CD4-positive, alpha-beta T cell (primary cell): ENCODE measurements around the gene MRPS30. TPM values are rescaled to one million over a fixed set of nuclear protein-coding genes. Genes with fewer than 3 reads are reported as not detected.
"Not testable (repeated sequence)": the region's sequence is repeated elsewhere in the genome, so short reads cannot be mapped to it uniquely, and the experiment has no call there.

ENCODE experiments used
- ATAC-seq: fragments of 200-7000 bp; cut with Tn5 transposase; one replicate; pipeline ENCODE4 v1.10.0; 2022; ENCODE audit warnings: mild to moderate bottlenecking; ENCODE audit not compliant: poor library complexity
- CTCF ChIA-PET: fragments of 350-600 bp; sonication (Branson Sonifier 250); formaldehyde crosslinking; loops from one replicate; lab custom pipeline; 2021; ENCODE audit warnings: antibody characterized with exemption, inconsistent platforms; lab: Charles Lee
- POLR2A ChIA-PET: fragments of 350-600 bp; sonication (Branson Sonifier 250); formaldehyde crosslinking; loops from one replicate; lab custom pipeline; 2021; ENCODE audit warnings: antibody characterized with exemption, inconsistent platforms; lab: Charles Lee
- DNase-seq, 14 experiments: peaks; one replicate each; pipeline ENCODE4 v3.0.0-alpha.2; 2013 to 2020; ENCODE audit warnings: mixed read lengths in 2 of 14
- H3K27ac ChIP-seq, 2 donors: one replicate each; pipeline versions ENCODE4 v1.5.1 to v1.7.0; 2013; ENCODE audit warnings: low read length in 2 of 2, low read depth in 1 of 2, mild to moderate bottlenecking in 1 of 2
- H3K27me3 ChIP-seq, 2 experiments: 1 replicate in 1 of 2; 2 replicates in 1 of 2; pipeline versions ENCODE4 v1.6.1 to v1.7.0; 2013; ENCODE audit warnings: low read length in 2 of 2, control low read depth in 1 of 2, mild to moderate bottlenecking in 1 of 2, moderate library complexity in 1 of 2; ENCODE audit not compliant: insufficient read depth in 2 of 2, control insufficient read depth in 1 of 2
- H3K36me3 ChIP-seq: one replicate; pipeline ENCODE4 v1.6.1; 2013; ENCODE audit warnings: low read length, control low read depth; ENCODE audit not compliant: insufficient read depth
- H3K4me1 ChIP-seq: one replicate; pipeline ENCODE4 v1.6.1; 2013; ENCODE audit warnings: low read length, control low read depth; ENCODE audit not compliant: insufficient read depth
- H3K4me3 ChIP-seq: one replicate; pipeline ENCODE4 v1.5.1; 2013; ENCODE audit warnings: mild to moderate bottlenecking, low read length, moderate library complexity
- H3K9me3 ChIP-seq, 2 experiments: 1 replicate in 1 of 2; 2 replicates in 1 of 2; pipeline versions ENCODE4 v1.6.1 to v1.7.0; 2013; ENCODE audit warnings: low read length in 2 of 2, mild to moderate bottlenecking in 2 of 2, control low read depth in 1 of 2, moderate library complexity in 1 of 2; ENCODE audit not compliant: control insufficient read depth in 1 of 2, insufficient read depth in 1 of 2
- H3K27ac Mint-ChIP-seq: one replicate; pipeline ENCODE4 v1.8.0; 2020; ENCODE audit warnings: mixed read lengths
- H3K27me3 Mint-ChIP-seq: one replicate; pipeline ENCODE4 v1.8.0; 2021; ENCODE audit warnings: mixed read lengths
- H3K36me3 Mint-ChIP-seq: one replicate; pipeline ENCODE4 v1.8.0; 2021; ENCODE audit warnings: low read depth, mixed read lengths
- H3K4me1 Mint-ChIP-seq: one replicate; pipeline ENCODE4 v1.8.0; 2021; ENCODE audit warnings: low read depth, mixed read lengths
- H3K4me3 Mint-ChIP-seq: one replicate; pipeline ENCODE4 v1.8.0; 2020; ENCODE audit warnings: mild to moderate bottlenecking, mixed read lengths
- H3K9me3 Mint-ChIP-seq: one replicate; pipeline ENCODE4 v1.8.0; 2020; ENCODE audit warnings: mixed read lengths
- intact Hi-C, 2 experiments: fragments of 100-400 bp; cut with DNase I in 1 of 2; cut with micrococcal nuclease in 1 of 2; formaldehyde crosslinking; loops; one replicate each; pipeline versions ENCODE4 v1.15.1 to v1.9.0; 2023 to 2025; cut with DNase I, micrococcal nuclease
- total RNA-seq, 174 experiments: library from RNA in 2 of 174; stranded (reverse) in 2 of 174; gene quantifications; one replicate each; pipeline ENCODE4 v1.2.3 and lab custom pipeline; 2021 to 2026
- TF ChIP-seq, protein P1 (sequence below): fragments of 200-600 bp; IDR thresholded peaks from one replicate; pipeline ENCODE4 v1.8.0; 2022; ENCODE audit warnings: antibody characterized with exemption, mild to moderate bottlenecking

MRPS30 gene
- total RNA-seq, 2 experiments from 2014 or later = 43.2 to 43.8 TPM

DNA sequence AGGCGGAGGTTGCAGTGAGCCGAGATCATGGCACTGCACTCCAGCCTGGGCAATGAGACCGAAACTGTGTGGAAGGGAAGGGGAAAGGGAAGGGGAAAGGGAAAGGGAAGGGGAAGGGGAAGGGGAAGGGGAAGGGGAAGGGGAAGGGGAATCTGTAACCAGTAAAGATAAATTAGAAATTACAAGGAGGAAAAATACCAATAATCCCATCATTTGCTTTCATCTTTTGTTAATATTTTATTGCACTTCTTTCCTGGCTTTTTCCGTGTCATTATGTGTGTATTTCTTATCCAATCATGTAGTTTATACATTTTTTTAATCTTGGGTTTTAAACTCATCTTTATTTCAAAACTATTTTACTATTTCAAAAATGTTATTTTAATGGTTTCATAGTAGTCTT, 29.6 kb upstream of the MRPS30 start:
- H3K36me3 Mint-ChIP-seq = no peaks in the 10 kb centered on the region
- intact Hi-C loops = loop anchor here (5.0 to 10.0 kb wide), 2 partner anchors 1047 to 1144 kb away; no protein-coding TSS in a partner anchor
- H3K4me3 Mint-ChIP-seq = no peak overlapping the region
- ATAC-seq = no peak
- TF ChIP-seq, protein P1, sequence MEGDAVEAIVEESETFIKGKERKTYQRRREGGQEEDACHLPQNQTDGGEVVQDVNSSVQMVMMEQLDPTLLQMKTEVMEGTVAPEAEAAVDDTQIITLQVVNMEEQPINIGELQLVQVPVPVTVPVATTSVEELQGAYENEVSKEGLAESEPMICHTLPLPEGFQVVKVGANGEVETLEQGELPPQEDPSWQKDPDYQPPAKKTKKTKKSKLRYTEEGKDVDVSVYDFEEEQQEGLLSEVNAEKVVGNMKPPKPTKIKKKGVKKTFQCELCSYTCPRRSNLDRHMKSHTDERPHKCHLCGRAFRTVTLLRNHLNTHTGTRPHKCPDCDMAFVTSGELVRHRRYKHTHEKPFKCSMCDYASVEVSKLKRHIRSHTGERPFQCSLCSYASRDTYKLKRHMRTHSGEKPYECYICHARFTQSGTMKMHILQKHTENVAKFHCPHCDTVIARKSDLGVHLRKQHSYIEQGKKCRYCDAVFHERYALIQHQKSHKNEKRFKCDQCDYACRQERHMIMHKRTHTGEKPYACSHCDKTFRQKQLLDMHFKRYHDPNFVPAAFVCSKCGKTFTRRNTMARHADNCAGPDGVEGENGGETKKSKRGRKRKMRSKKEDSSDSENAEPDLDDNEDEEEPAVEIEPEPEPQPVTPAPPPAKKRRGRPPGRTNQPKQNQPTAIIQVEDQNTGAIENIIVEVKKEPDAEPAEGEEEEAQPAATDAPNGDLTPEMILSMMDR = no peak
- Histone ChIP-seq H3K9me3 (no peaks in the 10 kb centered on the region), H3K27me3 (no peaks in the 10 kb centered on the region), H3K4me3 (no peak overlapping the region), H3K27ac (no peak overlapping the region), H3K4me1 (no peaks in the 10 kb centered on the region), H3K36me3 (no peaks in the 10 kb centered on the region)
- ChIA-PET POLR2A (no interaction called here), CTCF (no interaction called here)
- H3K9me3 Mint-ChIP-seq = no peaks in the 10 kb centered on the region
- no peak overlapping the region for H3K27ac Mint-ChIP-seq
- no peaks in the 10 kb centered on the region for H3K4me1 Mint-ChIP-seq
- no peaks in the 10 kb centered on the region for H3K27me3 Mint-ChIP-seq
- DNase-seq = no peak

DNA sequence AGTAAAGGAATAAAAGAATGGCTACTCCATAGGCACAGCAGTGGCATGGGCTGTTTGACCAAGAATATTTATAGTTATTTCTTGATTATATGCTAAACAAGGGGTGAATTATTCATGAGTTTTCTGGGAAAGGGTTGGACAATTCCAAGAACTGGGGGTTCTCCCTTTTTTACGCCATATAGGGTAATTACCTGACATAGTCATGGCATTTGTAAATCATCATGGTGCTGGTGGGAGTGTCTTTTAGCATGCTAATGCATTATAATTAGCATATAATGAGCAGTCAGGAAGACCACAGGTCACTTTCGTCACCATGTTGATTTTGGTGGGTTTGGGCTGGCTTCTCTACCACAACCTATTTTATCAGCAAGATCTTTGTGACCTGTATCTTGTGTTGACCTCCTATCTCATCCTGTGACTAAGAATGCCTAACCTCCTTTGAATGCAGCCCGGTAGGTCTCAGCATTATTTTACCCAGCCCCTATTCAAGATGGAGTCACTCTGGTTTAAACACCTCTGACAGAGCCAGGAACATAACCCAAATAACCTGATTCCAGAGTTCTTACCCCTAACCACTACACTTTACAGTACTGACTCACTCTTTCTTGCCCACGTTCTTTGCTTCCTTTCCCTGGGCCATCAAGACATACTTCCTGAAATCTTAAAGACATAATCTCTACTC, 25.0 kb upstream of the MRPS30 start:
- intact Hi-C loops = no loop called here

DNA sequence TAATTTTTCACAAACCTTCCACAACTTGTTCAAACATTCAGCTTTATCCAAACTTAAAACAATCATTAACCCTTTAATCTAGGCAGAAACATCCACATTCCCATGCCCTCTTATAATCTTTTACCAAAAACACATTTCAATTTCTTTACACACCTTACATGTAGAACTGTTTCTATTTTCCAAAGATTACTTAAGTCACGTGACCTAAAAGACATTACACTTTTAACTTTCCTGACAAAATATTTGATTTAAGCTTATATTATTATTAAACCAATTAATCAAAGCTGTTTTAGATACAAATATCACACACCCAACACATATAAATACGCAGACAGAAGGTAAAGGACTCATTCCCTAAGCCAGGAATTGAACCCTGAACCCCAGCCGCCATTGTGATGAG, 21.0 kb upstream of the MRPS30 start:
- H3K4me1 Mint-ChIP-seq = no peaks in the 10 kb centered on the region
- ChIA-PET POLR2A (no interaction called here), CTCF (no interaction called here)
- no peaks in the 10 kb centered on the region for H3K27me3 ChIP-seq
- no peaks in the 10 kb centered on the region for H3K36me3 ChIP-seq
- no peaks in the 10 kb centered on the region for H3K4me1 ChIP-seq
- peaks cover 7% of the 10 kb centered on the region for H3K9me3 Mint-ChIP-seq
- H3K27ac Mint-ChIP-seq = no peak overlapping the region
- H3K36me3 Mint-ChIP-seq = no peaks in the 10 kb centered on the region
- TF ChIP-seq, protein P1 = no peak
- H3K27me3 Mint-ChIP-seq = no peaks in the 10 kb centered on the region
- H3K4me3 Mint-ChIP-seq = no peak overlapping the region
- H3K27ac ChIP-seq = no peak overlapping the region
- no peaks in the 10 kb centered on the region for H3K9me3 ChIP-seq
- DNase-seq (no peak), ATAC-seq (no peak)
- H3K4me3 ChIP-seq = no peak overlapping the region
- intact Hi-C loops = no loop called here

More for the DNA sequence above, 25.0 kb upstream of the MRPS30 start:
- H3K9me3 Mint-ChIP-seq = peaks cover 2% of the 10 kb centered on the region
- DNase-seq (no peak), ATAC-seq (no peak)
- no peaks in the 10 kb centered on the region for H3K27me3 Mint-ChIP-seq
- ChIA-PET POLR2A (no interaction called here), CTCF (no interaction called here)
- H3K4me1 ChIP-seq = no peaks in the 10 kb centered on the region
- no peaks in the 10 kb centered on the region for H3K36me3 Mint-ChIP-seq
- TF ChIP-seq, protein P1 = no peak
- no peaks in the 10 kb centered on the region for H3K9me3 ChIP-seq
- H3K4me3 ChIP-seq = no peak overlapping the region
- no peaks in the 10 kb centered on the region for H3K4me1 Mint-ChIP-seq
- H3K27ac ChIP-seq = no peak overlapping the region
- no peaks in the 10 kb centered on the region for H3K27me3 ChIP-seq
- no peak overlapping the region for H3K27ac Mint-ChIP-seq
- no peaks in the 10 kb centered on the region for H3K36me3 ChIP-seq
- no peak overlapping the region for H3K4me3 Mint-ChIP-seq

DNA sequence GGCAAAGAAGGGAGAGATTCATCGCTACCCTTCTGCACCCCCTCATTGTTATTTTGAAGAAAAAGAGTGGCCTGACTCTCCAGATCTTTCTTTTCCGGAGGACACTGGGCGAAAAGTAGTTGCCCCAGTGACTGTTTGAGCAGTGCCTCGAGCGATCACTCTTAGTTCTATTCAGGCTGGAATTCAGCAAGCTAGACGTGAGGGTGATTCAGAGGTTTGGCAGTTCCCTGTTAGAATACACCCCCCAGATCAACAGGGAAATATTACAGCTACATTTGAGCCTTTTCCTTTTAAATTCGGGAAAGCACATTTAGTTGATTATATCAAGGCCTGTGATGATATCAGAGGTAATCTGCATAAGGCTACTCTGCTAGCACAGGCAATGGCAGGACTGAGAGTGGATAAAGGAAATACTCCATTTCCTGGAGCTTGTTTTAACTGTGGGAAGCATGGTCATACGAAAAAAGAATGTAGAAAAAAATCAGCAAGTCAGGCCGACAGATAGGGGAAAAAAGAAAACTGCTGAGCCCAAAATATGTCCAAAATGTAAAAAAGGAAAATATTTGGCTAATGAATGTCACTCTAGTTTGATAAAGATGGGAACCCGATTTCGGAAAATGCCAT, 19.3 kb upstream of the MRPS30 start:
- H3K4me3 Mint-ChIP-seq, POLR2A ChIA-PET, H3K4me1 ChIP-seq, ATAC-seq, DNase-seq, H3K4me3 ChIP-seq, CTCF ChIA-PET, H3K27me3 ChIP-seq, H3K36me3 Mint-ChIP-seq, H3K27me3 Mint-ChIP-seq, H3K36me3 ChIP-seq, intact Hi-C loops, H3K27ac ChIP-seq, H3K27ac Mint-ChIP-seq, H3K4me1 Mint-ChIP-seq: not testable (repeated sequence)
- H3K9me3 ChIP-seq = peaks cover 0 to 11% of the 10 kb centered on the region in 2 experiments
- H3K9me3 Mint-ChIP-seq = peaks cover 12% of the 10 kb centered on the region

DNA sequence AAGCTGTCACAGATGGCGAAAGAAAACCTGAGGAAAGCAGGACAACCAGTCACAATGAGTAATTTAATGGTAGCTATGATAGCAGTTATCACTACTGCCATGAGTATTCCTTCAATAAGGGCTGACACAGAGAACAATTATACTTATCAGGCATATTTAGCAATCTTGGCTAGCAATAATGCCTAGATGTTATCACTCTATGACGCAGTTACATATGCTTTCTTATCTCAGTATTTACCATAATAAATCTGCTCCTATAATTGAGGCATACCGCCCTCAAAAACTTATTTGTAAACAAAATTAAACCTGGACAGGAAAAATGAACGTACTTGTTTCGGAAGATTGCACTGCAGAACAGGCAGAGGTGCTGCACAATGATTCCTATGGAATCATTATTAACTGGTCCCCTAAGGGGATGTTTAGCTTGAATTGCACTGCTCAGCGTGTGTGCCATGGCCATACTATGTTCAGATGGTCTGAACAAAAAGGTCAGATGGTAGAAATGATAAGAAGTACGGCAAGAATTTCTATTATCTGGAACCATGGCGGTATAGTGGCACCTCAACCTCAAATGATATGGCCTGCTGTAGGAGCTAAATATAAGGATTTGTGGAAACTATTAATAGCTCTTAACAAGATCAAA, 16.6 kb upstream of the MRPS30 start:
- H3K4me3 Mint-ChIP-seq, POLR2A ChIA-PET, H3K27ac ChIP-seq, DNase-seq, H3K27ac Mint-ChIP-seq, H3K4me1 ChIP-seq, H3K4me3 ChIP-seq, intact Hi-C loops, H3K27me3 ChIP-seq, H3K4me1 Mint-ChIP-seq, H3K36me3 ChIP-seq, ATAC-seq, H3K27me3 Mint-ChIP-seq, H3K36me3 Mint-ChIP-seq, CTCF ChIA-PET: not testable (repeated sequence)
- H3K9me3 Mint-ChIP-seq = peaks cover 15% of the 10 kb centered on the region
- peaks cover 0 to 20% of the 10 kb centered on the region in 2 experiments for H3K9me3 ChIP-seq
